GM21423 (cell line): ENCODE results near the gene TSPAN12.

ENCODE experiments used
- ATAC-seq: cut with Tn5 transposase; IDR thresholded peaks from one replicate; pipeline ENCODE4 v1.9.1; 2021; ENCODE audit warnings: mild to moderate bottlenecking, moderate library complexity; ENCODE audit not compliant: unreplicated experiment

TSPAN12 gene

DNA sequence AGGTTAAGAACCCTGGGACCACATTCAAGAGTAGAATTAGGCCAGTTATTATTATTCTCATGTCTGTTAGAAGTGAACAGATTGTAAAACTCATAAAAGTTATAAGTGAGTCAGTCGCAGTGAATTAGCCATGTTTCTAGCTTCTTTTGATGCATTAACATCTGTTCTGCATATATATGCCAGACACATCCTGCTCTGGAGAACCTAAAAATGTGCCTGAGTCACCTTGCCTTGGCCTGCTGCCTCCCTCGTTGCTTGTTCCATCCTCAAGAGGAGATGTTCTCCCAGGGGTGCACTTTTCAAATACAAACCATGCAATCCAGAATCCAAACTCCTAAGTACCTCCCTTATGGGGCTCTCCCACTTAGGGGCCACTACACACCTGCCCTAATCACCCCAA, 14.8 kb downstream of the TSPAN12 start:
- no peak for ATAC-seq

DNA sequence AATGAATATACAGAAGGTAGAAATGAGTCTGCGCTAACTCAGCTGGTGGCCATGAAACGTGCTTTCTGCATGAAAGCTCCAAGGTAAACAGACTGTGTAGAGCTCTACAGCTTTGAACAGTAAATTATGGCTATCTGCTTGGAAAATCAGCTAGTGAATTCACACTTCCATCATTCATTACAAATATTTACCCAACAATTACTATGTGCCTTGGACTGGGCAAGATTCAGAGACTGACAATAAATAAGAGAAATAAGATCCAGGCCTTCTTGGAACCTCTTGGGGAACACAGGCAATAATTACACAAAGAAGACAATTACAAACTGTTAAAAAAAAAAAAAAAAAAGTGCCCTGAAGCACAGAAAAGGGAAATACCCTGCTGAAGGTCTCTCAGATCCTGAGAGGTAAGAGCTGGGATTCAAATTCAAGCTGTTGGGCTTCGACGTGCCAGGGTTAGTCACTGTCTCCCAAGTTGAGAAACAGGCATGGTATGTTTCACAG, 15.8 kb downstream of the TSPAN12 start:
- no peak for ATAC-seq

DNA sequence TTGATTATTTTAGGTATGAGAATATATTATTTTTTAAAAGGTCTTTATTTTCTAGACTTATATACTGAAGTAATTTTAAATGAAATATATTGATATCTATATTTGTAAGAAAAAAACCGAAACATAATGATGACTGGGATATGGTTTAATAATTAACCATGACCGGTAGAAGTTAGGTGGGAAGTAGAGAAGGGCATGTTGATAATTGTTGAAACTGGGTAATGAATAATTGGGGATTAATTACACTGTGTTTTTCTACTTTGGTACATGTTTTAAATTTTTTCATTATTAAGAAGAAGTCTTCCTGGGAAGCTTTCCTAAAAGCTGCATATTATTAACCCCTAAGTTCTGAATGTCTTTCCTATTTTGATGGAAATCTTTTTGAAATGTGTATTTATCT, 16.3 kb downstream of the TSPAN12 start:
- ATAC-seq, result no peak

GRCh38 chr7:120838281-120838682, 19.7 kb downstream of the TSPAN12 start:
- peak; percentile 64 for ATAC-seq

DNA sequence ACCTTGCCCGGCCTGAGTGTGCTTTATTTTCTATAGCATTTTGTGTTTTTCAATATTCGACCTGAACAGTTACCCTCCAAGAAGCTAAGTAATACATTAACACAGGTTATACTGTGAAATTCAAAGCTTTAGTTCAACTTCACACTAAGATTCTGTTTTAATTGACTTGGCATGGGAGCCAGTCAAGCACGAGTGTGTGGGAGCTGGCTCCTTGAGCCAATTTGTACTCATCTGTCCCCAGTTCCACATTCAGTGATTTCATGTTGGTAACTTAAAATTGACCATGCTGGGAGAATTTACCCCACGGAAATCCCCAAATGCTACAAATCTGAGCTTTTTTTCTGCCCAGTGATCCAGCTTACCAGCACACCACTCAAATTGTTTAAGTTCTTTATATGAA, 20.3 kb downstream of the TSPAN12 start:
- peak; percentile 31 for ATAC-seq

GRCh38 chr7:120836556-120837115, 21.3 kb downstream of the TSPAN12 start:
- no peak for ATAC-seq

DNA sequence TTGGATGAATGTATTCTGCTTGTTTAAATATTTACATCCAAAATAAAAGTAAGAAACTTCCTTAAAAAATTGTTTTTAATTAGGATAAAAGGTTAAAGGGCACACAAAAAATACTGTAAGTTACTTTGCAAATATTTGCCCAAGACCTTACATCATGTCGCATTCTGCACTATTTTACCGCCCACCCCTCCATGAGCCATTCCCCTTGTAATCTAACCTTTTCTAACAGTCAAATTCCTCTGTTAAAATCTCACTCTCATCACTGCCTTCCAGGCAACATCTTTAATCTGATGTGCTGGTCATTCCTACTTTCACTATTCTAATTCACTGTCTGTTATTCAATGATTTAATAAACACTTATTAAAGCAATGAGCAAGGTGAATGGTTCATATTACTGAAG, 23.2 kb downstream of the TSPAN12 start:
- no peak for ATAC-seq

DNA sequence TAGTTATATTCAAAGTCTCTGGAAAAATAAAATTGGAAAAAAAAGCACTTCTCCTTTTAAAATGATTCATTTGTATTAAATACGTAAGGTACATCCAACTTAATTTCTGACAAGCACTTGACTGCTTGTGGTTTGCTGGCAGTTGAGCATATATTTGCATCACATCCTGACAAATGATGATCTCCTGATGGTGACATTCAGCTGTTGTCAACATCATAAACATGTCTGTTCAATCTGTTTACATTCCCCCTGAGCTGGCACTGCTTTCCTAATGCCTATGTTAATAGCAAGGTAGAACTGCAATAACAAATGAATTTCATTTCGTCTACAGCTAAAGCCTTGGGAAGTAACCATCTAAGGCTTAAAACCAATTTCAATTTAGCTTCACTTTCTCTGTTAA, 24.4 kb downstream of the TSPAN12 start:
- no peak for ATAC-seq

DNA sequence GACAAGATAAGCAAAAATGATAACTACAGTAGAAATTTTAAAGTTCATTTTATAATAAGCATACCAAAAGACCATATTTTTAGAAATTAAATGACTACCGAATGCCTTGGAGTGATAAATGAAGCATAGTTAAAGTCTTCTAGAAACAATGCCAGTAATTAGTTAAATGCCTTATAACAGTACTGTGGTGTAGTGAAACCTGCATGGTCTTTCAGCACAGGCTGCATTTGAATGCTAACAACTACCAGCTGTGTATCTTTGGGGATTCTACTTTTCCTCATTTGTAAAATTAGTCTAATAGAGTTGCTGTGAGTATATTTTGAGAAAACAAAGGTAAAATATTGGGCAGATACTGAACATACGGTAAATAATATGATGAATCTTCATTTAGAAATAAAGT, 25.1 kb downstream of the TSPAN12 start:
- ATAC-seq, result no peak

GRCh38 chr7:120831260-120831659, 26.7 kb downstream of the TSPAN12 start:
- ATAC-seq, result no peak

DNA sequence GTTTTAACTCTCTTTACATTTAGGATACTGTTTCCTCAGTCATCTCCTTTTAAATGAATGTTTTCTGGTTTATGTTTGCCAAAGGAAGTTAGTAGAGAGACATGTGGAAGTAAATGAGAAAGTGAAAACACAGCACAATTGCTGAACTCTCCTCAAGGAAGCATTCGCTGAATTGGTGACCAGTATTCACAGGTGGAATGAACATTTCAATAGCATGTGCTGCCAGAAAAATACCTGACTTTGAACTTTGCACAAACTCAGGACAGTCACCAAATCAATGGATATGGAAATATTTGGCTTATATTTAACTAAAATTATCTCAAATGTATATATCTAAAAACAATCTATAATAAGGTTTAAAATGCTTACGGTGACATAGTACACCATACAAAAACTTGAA, 28.5 kb downstream of the TSPAN12 start:
- ATAC-seq, result no peak

DNA sequence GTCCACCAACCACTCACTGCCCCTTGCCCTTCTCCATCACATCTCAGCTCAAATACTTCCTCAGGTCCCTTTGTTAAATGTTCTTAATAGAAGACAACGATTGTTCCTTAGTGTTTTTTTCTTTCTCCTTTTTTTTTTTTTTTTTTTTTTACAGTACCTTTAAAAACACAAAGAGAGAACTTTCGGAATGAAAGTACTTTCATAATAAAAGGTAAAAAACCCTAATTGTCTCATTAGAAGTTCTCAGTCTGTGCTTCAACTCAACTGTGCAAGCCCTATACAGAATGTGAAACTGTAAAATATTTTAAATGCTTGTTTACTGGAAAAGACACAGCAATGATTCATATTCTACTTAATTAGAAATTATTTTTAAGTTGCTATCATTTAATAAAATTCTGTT, 29.4 kb downstream of the TSPAN12 start:
- no peak for ATAC-seq

- no peak for ATAC-seq
These were observed 30.4 kb downstream of the TSPAN12 start for GRCh38 chr7:120827371-120828118.

GRCh38 chr7:120825576-120825975, 32.4 kb downstream of the TSPAN12 start:
- ATAC-seq, result no peak

DNA sequence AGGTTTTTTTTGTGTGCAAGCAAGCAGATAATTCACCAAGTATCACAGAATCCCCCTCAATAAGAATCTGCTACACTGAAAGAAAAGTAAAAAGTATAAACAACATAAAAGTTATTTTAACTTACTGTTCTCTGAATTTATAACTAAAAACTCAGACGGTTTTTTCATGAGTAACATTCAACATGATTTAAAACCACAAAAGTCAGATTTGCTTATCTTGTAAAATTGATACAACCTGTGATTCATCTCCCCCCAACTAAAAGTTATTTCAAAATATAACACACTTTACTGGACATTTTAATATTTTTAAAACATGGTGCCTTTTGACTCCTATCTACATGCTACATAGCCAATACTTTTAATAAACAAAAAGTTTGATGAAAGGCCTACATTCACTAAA, 32.8 kb downstream of the TSPAN12 start:
- ATAC-seq, result no peak

DNA sequence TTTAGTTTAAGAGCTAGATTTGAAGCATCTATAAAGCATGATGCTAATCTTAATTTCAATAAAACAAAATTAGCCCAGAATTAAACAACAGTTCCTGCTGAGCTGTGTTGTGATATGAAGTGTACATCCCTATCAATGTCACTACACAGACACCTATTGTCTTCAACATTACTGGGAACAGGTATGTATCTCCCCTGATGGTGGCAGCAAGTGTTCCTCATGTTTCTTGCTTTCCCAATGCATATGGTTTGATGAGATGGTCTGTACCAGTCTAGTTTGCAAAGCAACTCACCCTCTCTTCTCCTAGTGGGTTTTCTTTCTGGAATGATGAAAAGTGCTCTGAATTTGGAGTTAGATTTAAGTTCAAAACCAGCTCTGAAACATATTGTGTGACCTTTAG, 38.1 kb downstream of the TSPAN12 start:
- ATAC-seq, result no peak

- no peak for ATAC-seq
These were observed 40.1 kb downstream of the TSPAN12 start for GRCh38 chr7:120817851-120818250.

GRCh38 chr7:120814253-120814939, 43.5 kb downstream of the TSPAN12 start:
- no peak for ATAC-seq

- no peak for ATAC-seq
These were observed 44.2 kb downstream of the TSPAN12 start for GRCh38 chr7:120813546-120814252.

DNA sequence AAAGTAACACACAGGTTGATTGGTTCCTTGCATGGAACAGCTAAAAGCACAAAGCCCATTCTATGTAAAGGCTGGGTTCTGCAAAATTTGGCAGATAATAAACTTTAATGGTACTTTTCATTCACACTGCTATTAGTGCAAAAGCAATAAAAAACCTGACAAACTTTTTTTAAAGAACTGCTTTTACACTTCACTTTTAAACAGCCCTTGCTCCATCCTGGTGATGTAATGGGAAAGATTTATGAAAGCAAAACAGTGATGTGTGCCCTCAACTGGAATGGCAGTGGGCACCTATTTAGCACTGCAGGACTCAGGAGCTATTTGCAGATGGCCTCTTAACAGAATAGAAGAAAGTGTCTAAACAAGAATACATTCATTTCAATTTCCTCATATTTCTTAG, 44.9 kb downstream of the TSPAN12 start:
- no peak for ATAC-seq

DNA sequence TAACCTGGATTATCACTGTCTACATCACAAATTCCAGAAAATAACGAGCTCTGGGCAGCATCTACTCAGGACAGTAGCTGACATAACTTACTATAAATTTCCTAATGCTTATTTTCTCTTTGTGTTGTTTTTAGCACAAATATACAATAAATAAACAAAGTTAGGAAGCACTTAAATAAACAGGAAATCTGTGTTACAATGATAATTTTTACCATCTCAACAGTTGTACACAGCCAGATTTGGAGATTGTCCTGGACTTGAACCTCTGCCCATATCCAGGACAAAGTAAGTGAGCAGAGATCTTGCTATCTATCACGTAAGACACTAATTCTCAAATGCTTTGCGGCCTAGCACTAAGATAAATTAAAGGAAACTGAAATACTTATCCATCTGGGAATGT, 48.7 kb downstream of the TSPAN12 start:
- no peak for ATAC-seq
